GM18870 (cell line): ENCODE results near the gene SLIT3.

ENCODE experiments used
- ATAC-seq: cut with Tn5 transposase; IDR thresholded peaks from one replicate; pipeline ENCODE4 v1.9.1; 2021; ENCODE audit warnings: moderate library complexity; ENCODE audit not compliant: unreplicated experiment

The SLIT3 gene

GRCh38 chr5:168844922-168845296 lies 456.0 kb downstream of the SLIT3 start:
- no peak for ATAC-seq

GRCh38 chr5:168844016-168844921 lies 456.7 kb downstream of the SLIT3 start:
- no peak for ATAC-seq

GRCh38 chr5:168843277-168844015 lies 457.5 kb downstream of the SLIT3 start:
- ATAC-seq, result no peak

- ATAC-seq, result no peak
Measured at GRCh38 chr5:168842571-168843205, 458.3 kb downstream of the SLIT3 start.

- no peak for ATAC-seq
Measured at GRCh38 chr5:168837852-168838251, 463.1 kb downstream of the SLIT3 start.

- ATAC-seq, result no peak
Measured at GRCh38 chr5:168836603-168837231, 464.2 kb downstream of the SLIT3 start.

- no peak for ATAC-seq
Measured at GRCh38 chr5:168833936-168834335, 467.0 kb downstream of the SLIT3 start.

- no peak for ATAC-seq
Measured at GRCh38 chr5:168833383-168833782, 467.6 kb downstream of the SLIT3 start.

GRCh38 chr5:168832308-168832707 lies 468.6 kb downstream of the SLIT3 start:
- no peak for ATAC-seq

GRCh38 chr5:168831383-168831782 lies 469.6 kb downstream of the SLIT3 start:
- ATAC-seq, result no peak

- ATAC-seq, result no peak
Measured at GRCh38 chr5:168830833-168831232, 470.1 kb downstream of the SLIT3 start.

- ATAC-seq, result no peak
Measured at GRCh38 chr5:168829922-168830417, 471.0 kb downstream of the SLIT3 start.

GRCh38 chr5:168829044-168829443 lies 471.9 kb downstream of the SLIT3 start:
- no peak for ATAC-seq

GRCh38 chr5:168827636-168828035 lies 473.3 kb downstream of the SLIT3 start:
- ATAC-seq, result no peak

- no peak for ATAC-seq
Measured at GRCh38 chr5:168826246-168826725, 474.7 kb downstream of the SLIT3 start.

- no peak for ATAC-seq
Measured at GRCh38 chr5:168822745-168823281, 478.1 kb downstream of the SLIT3 start.

GRCh38 chr5:168822248-168822744 lies 478.6 kb downstream of the SLIT3 start:
- ATAC-seq, result no peak

- ATAC-seq, result no peak
Measured at GRCh38 chr5:168820874-168821273, 480.1 kb downstream of the SLIT3 start.

- ATAC-seq, result no peak
Measured at GRCh38 chr5:168819004-168819621, 481.8 kb downstream of the SLIT3 start.

GRCh38 chr5:168818558-168818957 lies 482.4 kb downstream of the SLIT3 start:
- no peak for ATAC-seq
